DOHH2 (cell line): ENCODE data around the gene LTA.

Experiments
- H3F3A ChIP-seq: fragments of 200-600 bp; sonication (generic), shearing (Covaris generic); 2 replicates; pipeline ENCODE4 v1.6.0; 2016; ENCODE audit warnings: antibody characterized with exemption, mild to moderate bottlenecking; ENCODE audit not compliant: control insufficient read depth, insufficient read depth
- H3K27ac ChIP-seq: fragments of 200-600 bp; sonication (generic); 2 replicates; pipeline ENCODE4 v1.5.1; 2014; ENCODE audit warnings: low read depth, mild to moderate bottlenecking, low read length, moderate library complexity
- H3K27me3 ChIP-seq: fragments of 200-600 bp; sonication (generic); 2 replicates; pipeline ENCODE4 v1.6.1; 2014; ENCODE audit warnings: mild to moderate bottlenecking, low read length, mixed read lengths; ENCODE audit not compliant: control insufficient read depth
- H3K36me3 ChIP-seq: fragments of 200-600 bp; sonication (generic); 2 replicates; pipeline ENCODE4 v1.6.1; 2014; ENCODE audit warnings: mild to moderate bottlenecking, low read length, moderate library complexity, mixed read lengths; ENCODE audit not compliant: control insufficient read depth
- H3K4me1 ChIP-seq: fragments of 200-600 bp; sonication (generic); 2 replicates; pipeline ENCODE4 v1.6.1; 2014; ENCODE audit warnings: mild to moderate bottlenecking, low read length, mixed read lengths; ENCODE audit not compliant: control insufficient read depth
- H3K4me2 ChIP-seq: fragments of 200-600 bp; sonication (generic); 2 replicates; pipeline ENCODE4 v1.6.0; 2014; ENCODE audit warnings: mild to moderate bottlenecking, low read length, moderate library complexity
- H3K4me3 ChIP-seq: fragments of 200-600 bp; sonication (generic); 2 replicates; pipeline ENCODE4 v1.5.1; 2014; ENCODE audit warnings: mild to moderate bottlenecking, low read length, mixed read lengths
- H3K79me2 ChIP-seq: fragments of 200-600 bp; sonication (generic); 2 replicates; pipeline ENCODE4 v1.6.1; 2014; ENCODE audit warnings: mild to moderate bottlenecking, low read length, mixed read lengths; ENCODE audit not compliant: control insufficient read depth
- H3K9me2 ChIP-seq: fragments of 200-600 bp; sonication (generic); replicated peaks from 2 replicates; pipeline ENCODE4 v1.6.1; 2014; ENCODE audit warnings: mild to moderate bottlenecking, low read length, mixed read lengths; ENCODE audit not compliant: control insufficient read depth
- H3K9me3 ChIP-seq: fragments of 200-600 bp; sonication (generic); 2 replicates; pipeline ENCODE4 v1.6.1; 2014; ENCODE audit warnings: antibody characterized with exemption, low read length, mixed read lengths; ENCODE audit not compliant: control insufficient read depth, insufficient read depth
- H4K20me1 ChIP-seq: fragments of 200-600 bp; sonication (generic); 2 replicates; pipeline ENCODE4 v1.6.0; 2014; ENCODE audit warnings: low read depth, mild to moderate bottlenecking, antibody characterized with exemption, low read length, moderate library complexity; ENCODE audit not compliant: control insufficient read depth, insufficient read depth
- EZH2phosphoT487 ChIP-seq: fragments of 200-600 bp; sonication (generic); IDR thresholded peaks from 2 replicates; pipeline ENCODE4 v1.6.1; 2017; ENCODE audit warnings: borderline replicate concordance, mild to moderate bottlenecking, antibody characterized with exemption, low read length, moderate library complexity, mixed read lengths
- TF ChIP-seq, protein P1 (sequence below): fragments of 200-600 bp; sonication (generic); IDR thresholded peaks from one replicate; pipeline ENCODE4 v1.5.1; 2014; ENCODE audit warnings: antibody characterized with exemption, mild to moderate bottlenecking, low read depth, low read length; ENCODE audit not compliant: poor library complexity, severe bottlenecking

Gene LTA

DNA sequence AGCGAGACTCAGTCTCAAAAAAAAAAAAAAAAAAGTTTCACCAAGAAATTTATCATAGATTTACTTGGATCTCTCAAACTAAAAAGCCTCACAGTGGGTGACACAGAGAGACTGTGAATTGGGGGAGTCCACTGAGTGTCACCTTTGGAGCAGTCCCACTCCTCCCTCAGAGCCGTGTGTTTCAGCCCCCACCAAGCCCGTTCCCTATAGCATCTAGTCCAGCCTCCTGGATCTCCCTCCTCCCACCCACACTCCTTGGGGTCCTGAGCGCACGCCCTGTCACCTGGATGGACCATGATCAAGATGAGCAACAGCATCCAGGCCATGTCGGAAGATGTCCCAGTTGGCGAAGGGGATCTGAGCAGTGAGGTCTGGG is 20.3 kb downstream of the LTA start:
- TF ChIP-seq EZH2phosphoT487 = no peak
- TF ChIP-seq, protein P1, sequence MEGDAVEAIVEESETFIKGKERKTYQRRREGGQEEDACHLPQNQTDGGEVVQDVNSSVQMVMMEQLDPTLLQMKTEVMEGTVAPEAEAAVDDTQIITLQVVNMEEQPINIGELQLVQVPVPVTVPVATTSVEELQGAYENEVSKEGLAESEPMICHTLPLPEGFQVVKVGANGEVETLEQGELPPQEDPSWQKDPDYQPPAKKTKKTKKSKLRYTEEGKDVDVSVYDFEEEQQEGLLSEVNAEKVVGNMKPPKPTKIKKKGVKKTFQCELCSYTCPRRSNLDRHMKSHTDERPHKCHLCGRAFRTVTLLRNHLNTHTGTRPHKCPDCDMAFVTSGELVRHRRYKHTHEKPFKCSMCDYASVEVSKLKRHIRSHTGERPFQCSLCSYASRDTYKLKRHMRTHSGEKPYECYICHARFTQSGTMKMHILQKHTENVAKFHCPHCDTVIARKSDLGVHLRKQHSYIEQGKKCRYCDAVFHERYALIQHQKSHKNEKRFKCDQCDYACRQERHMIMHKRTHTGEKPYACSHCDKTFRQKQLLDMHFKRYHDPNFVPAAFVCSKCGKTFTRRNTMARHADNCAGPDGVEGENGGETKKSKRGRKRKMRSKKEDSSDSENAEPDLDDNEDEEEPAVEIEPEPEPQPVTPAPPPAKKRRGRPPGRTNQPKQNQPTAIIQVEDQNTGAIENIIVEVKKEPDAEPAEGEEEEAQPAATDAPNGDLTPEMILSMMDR = no peak
- Histone ChIP-seq H3K36me3 (no peaks in the 10 kb centered on the region), H3F3A (peaks cover 6% of the 10 kb centered on the region; the same call in 1 of the 2 replicates), H3K4me2 (no peak overlapping the region), H3K27ac (no peak overlapping the region), H4K20me1 (no peaks in the 10 kb centered on the region), H3K9me3 (no peaks in the 10 kb centered on the region), H3K79me2 (no peaks in the 10 kb centered on the region), H3K27me3 (0 out of 2 replicates have a peak, but pooled peaks cover 2% of the 10 kb centered on the region), H3K9me2 (no peaks in the 10 kb centered on the region), H3K4me3 (no peak overlapping the region), H3K4me1 (peaks cover 19% of the 10 kb centered on the region)

DNA sequence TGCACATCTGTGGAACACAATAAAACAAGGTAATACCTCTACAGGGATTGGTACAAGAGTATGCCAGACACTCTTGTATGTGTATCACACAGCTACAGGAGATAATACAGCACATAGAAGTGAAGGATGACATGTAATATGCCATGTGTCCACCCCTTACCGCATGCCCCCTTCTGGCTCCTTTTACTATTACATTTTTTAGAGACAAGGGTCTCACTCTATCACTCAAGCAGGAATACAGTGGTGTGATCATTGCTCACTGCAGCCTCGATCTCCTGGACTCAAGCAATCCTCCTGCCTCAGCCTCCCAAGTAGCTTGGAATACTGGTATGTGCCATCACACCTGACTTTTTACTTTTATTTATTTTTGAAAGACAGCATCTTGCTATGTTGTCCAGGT is 24.9 kb downstream of the LTA start:
- Histone ChIP-seq H3K9me3 (no peaks in the 10 kb centered on the region), H3K9me2 (no peaks in the 10 kb centered on the region), H3K27ac (no peak overlapping the region), H3K79me2 (no peaks in the 10 kb centered on the region), H3F3A (peaks cover 3% of the 10 kb centered on the region; the same call in 1 of the 2 replicates), H4K20me1 (no peaks in the 10 kb centered on the region), H3K4me3 (no peak overlapping the region), H3K27me3 (no peaks in the 10 kb centered on the region), H3K36me3 (no peaks in the 10 kb centered on the region), H3K4me2 (no peak overlapping the region), H3K4me1 (peaks cover 22% of the 10 kb centered on the region)
- TF ChIP-seq, protein P1 = peak; percentile 57
- no peak for TF ChIP-seq EZH2phosphoT487

DNA sequence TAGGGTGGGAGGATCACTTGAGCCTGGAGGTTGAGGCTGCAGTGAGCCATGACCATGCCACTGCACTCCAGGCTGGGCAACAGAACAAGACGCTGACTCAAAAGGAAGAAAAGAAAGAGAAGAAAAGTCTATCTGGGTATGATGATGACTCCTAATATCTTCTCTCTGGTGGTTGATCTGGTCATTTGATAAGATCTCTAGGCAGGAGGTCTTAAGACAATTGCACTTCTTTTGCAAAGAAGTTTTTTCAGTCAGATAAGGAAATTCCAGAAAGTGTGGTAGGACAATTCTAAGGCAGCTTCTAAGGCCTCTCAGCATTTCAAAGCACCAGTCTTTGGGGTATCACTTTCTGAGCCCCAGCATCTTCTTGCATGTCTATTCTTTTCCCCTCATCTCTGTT is 35.2 kb downstream of the LTA start:
- no peaks in the 10 kb centered on the region for H3K36me3 ChIP-seq
- TF ChIP-seq, protein P1 = no peak
- TF ChIP-seq EZH2phosphoT487 = no peak
- no peak overlapping the region for H3K4me3 ChIP-seq
- H3K79me2 ChIP-seq = no peaks in the 10 kb centered on the region
- no peak overlapping the region for H3K4me2 ChIP-seq
- H3K27me3 ChIP-seq = no peaks in the 10 kb centered on the region
- no peaks in the 10 kb centered on the region for H3K4me1 ChIP-seq
- H4K20me1 ChIP-seq = no peaks in the 10 kb centered on the region
- H3K9me2 ChIP-seq = no peaks in the 10 kb centered on the region
- H3K27ac ChIP-seq = no peak overlapping the region
- H3K9me3 ChIP-seq = no peaks in the 10 kb centered on the region
- no peaks in the 10 kb centered on the region; the same call in 1 of the 2 replicates for H3F3A ChIP-seq
